GM23338 (cell line): ENCODE measurements around the gene NOA1. TPM values are rescaled to one million over a fixed set of nuclear protein-coding genes. Genes with fewer than 3 reads are reported as not detected.

ENCODE experiments used
- ATAC-seq: fragments of 200-7000 bp; cut with Tn5 transposase; 3 replicates; pipeline ENCODE4 v1.9.1; 2020
- DNase-seq: peaks from one replicate; pipeline ENCODE4 v3.0.0-alpha.2; 2015; ENCODE audit warnings: low spot score
- H2AFZ ChIP-seq: fragments of 200-600 bp; sonication (generic); 2 replicates; pipeline ENCODE4 v1.8.0; 2016; ENCODE audit warnings: antibody characterized with exemption, mild to moderate bottlenecking, moderate library complexity
- H3F3A ChIP-seq: fragments of 200-600 bp; sonication (generic); replicated peaks from 2 replicates; pipeline ENCODE4 v1.8.0; 2017; ENCODE audit warnings: antibody characterized with exemption, mixed run types, low read depth
- H3K27ac ChIP-seq: fragments of 200-600 bp; sonication (generic); 2 replicates; pipeline ENCODE4 v1.6.1; 2016; ENCODE audit warnings: low read depth
- H3K27me3 ChIP-seq: fragments of 200-600 bp; sonication (generic); 2 replicates; pipeline ENCODE4 v1.8.0; 2016; ENCODE audit warnings: mild to moderate bottlenecking, mixed run types, moderate library complexity; ENCODE audit not compliant: insufficient read depth
- H3K36me3 ChIP-seq: fragments of 200-600 bp; sonication (generic); 2 replicates; pipeline ENCODE4 v1.8.0; 2016; ENCODE audit warnings: mild to moderate bottlenecking; ENCODE audit not compliant: insufficient read depth
- H3K4me1 ChIP-seq: fragments of 200-600 bp; sonication (generic); 2 replicates; pipeline ENCODE4 v1.8.0; 2016; ENCODE audit warnings: mild to moderate bottlenecking, moderate library complexity; ENCODE audit not compliant: insufficient read depth
- H3K4me2 ChIP-seq: fragments of 200-600 bp; sonication (generic); 2 replicates; pipeline ENCODE4 v1.7.1; 2017; ENCODE audit warnings: mixed run types
- H3K4me3 ChIP-seq: fragments of 200-600 bp; sonication (generic); 2 replicates; pipeline ENCODE4 v1.6.1; 2016; ENCODE audit warnings: mixed run types
- H3K79me2 ChIP-seq: fragments of 200-600 bp; sonication (generic); replicated peaks from 2 replicates; pipeline ENCODE4 v1.8.0; 2017; ENCODE audit warnings: mild to moderate bottlenecking; ENCODE audit not compliant: insufficient read depth
- H3K9me2 ChIP-seq: fragments of 200-600 bp; sonication (generic); 2 replicates; pipeline ENCODE4 v1.8.0; 2017; ENCODE audit not compliant: insufficient read depth
- H4K20me1 ChIP-seq: fragments of 200-600 bp; sonication (generic); replicated peaks from 2 replicates; pipeline ENCODE4 v1.8.0; 2017; ENCODE audit warnings: mild to moderate bottlenecking; ENCODE audit not compliant: insufficient read depth
- H3K27ac Mint-ChIP-seq: 2 replicates; pipeline ENCODE4 v1.8.0; 2020; ENCODE audit warnings: inconsistent platforms, mild to moderate bottlenecking, moderate library complexity, mixed read lengths
- H3K27me3 Mint-ChIP-seq: 3 replicates; pipeline ENCODE4 v1.8.0; 2022; ENCODE audit warnings: low read depth, mild to moderate bottlenecking, moderate library complexity, mixed read lengths, inconsistent platforms; ENCODE audit not compliant: insufficient read depth, poor library complexity
- H3K36me3 Mint-ChIP-seq: 3 replicates; pipeline ENCODE4 v1.8.0; 2021; ENCODE audit warnings: low read depth, mild to moderate bottlenecking, inconsistent platforms, moderate library complexity, mixed read lengths
- H3K4me1 Mint-ChIP-seq: 3 replicates; pipeline ENCODE4 v1.8.0; 2020; ENCODE audit warnings: mild to moderate bottlenecking, inconsistent platforms, mixed read lengths
- H3K4me3 Mint-ChIP-seq: 3 replicates; pipeline ENCODE4 v1.8.0; 2021; ENCODE audit warnings: moderate library complexity, mild to moderate bottlenecking, inconsistent platforms, mixed read lengths
- H3K9me3 Mint-ChIP-seq: 3 replicates; pipeline ENCODE4 v1.8.0; 2020; ENCODE audit warnings: moderate library complexity, mild to moderate bottlenecking, inconsistent platforms, mixed read lengths
- CREB1 ChIP-seq: fragments of 250-450 bp; sonication (Bioruptor Pico); IDR thresholded peaks from 2 replicates; pipeline ENCODE4 v1.5.0; 2020; ENCODE audit warnings: low read depth, mild to moderate bottlenecking, moderate library complexity
- ETS1 ChIP-seq: IDR thresholded peaks from 2 replicates; pipeline ENCODE4 v1.6.1; 2016; ENCODE audit warnings: antibody characterized with exemption
- EZH2phosphoT487 ChIP-seq: fragments of 200-600 bp; sonication (generic); IDR thresholded peaks from one replicate; pipeline ENCODE4 v1.8.1; 2018; ENCODE audit warnings: antibody characterized with exemption; ENCODE audit not compliant: unreplicated experiment
- JUNB ChIP-seq: IDR thresholded peaks from one replicate; pipeline ENCODE4 v1.6.1; 2016; ENCODE audit warnings: antibody characterized with exemption; ENCODE audit not compliant: unreplicated experiment
- NANOG ChIP-seq: IDR thresholded peaks from 2 replicates; pipeline ENCODE4 v1.6.1; 2016; ENCODE audit warnings: antibody characterized with exemption, borderline replicate concordance
- POLR2AphosphoS5 ChIP-seq: IDR thresholded peaks from 2 replicates; pipeline ENCODE4 v1.6.1; 2016; ENCODE audit warnings: antibody characterized with exemption, low read depth
- ZNF114 ChIP-seq: fragments of 250-450 bp; sonication (Bioruptor Pico); IDR thresholded peaks from 2 replicates; pipeline ENCODE4 v1.5.0; 2020; ENCODE audit warnings: mild to moderate bottlenecking, moderate library complexity
- ZNF462 ChIP-seq: fragments of 250-450 bp; sonication (Bioruptor Pico); IDR thresholded peaks from 2 replicates; pipeline ENCODE4 v1.5.0; 2020; ENCODE audit warnings: mild to moderate bottlenecking, moderate library complexity
- polyA plus RNA-seq: library from polyadenylated mRNA; unstranded; fragments of >200 nt; fragmentation: Nextera tagmentation; extraction: Ambion mirVana; gene quantifications from 2 replicates; pipeline ENCODE4 v1.2.1, GENCODE V29; 2016
- total RNA-seq: library from RNA; depleted of rRNA; stranded (reverse); fragments of >200 nt; shearing (Covaris generic); gene quantifications from 2 replicates; pipeline ENCODE4 v1.2.3, GENCODE V29; 2014

NOA1 gene
- total and polyA plus RNA-seq, 2 experiments from 2014 or later: 15.1 to 50.2 TPM

- Mint-ChIP-seq H3K9me3 (no peaks in the 10 kb centered on the region; the same call in 2 of the 3 replicates), H3K4me3 (no peak overlapping the region), H3K27ac (no peak overlapping the region), H3K4me1 (no peaks in the 10 kb centered on the region), H3K27me3 (peaks cover 10% of the 10 kb centered on the region), H3K36me3 (no peaks in the 10 kb centered on the region)
- Histone ChIP-seq H3K27me3 (peaks cover 22% of the 10 kb centered on the region), H3K79me2 (no peaks in the 10 kb centered on the region), H4K20me1 (no peaks in the 10 kb centered on the region), H3K4me2 (no peak overlapping the region), H3K4me3 (no peak overlapping the region), H3K36me3 (no peaks in the 10 kb centered on the region), H3K9me2 (no peaks in the 10 kb centered on the region), H3K27ac (no peak overlapping the region), H2AFZ (no peak overlapping the region), H3F3A (no peaks in the 10 kb centered on the region), H3K4me1 (no peaks in the 10 kb centered on the region)
- ATAC-seq (no peak), DNase-seq (no peak)
- TF ChIP-seq ZNF462 (CRISPR knock-in tag) (no peak), POLR2AphosphoS5 (no peak), NANOG (no peak)
These were observed 23.5 kb downstream of the NOA1 start for GRCh38 chr4:56953680-56954520.

GRCh38 chr4:56941403-56941802, 36.0 kb downstream of the NOA1 start:
- Mint-ChIP-seq H3K36me3 (peaks cover 3% of the 10 kb centered on the region; the same call in 1 of the 3 replicates), H3K4me3 (no peak overlapping the region), H3K4me1 (no peaks in the 10 kb centered on the region), H3K9me3 (no peaks in the 10 kb centered on the region), H3K27ac (no peak overlapping the region), H3K27me3 (no peaks in the 10 kb centered on the region)
- Histone ChIP-seq H2AFZ (no peak overlapping the region), H3K4me1 (no peaks in the 10 kb centered on the region), H3K36me3 (no peaks in the 10 kb centered on the region), H3K79me2 (no peaks in the 10 kb centered on the region), H3K27ac (no peak overlapping the region), H3K4me3 (no peak overlapping the region), H3F3A (no peaks in the 10 kb centered on the region), H3K4me2 (no peak overlapping the region), H3K9me2 (no peaks in the 10 kb centered on the region), H4K20me1 (peaks cover 6% of the 10 kb centered on the region; the same call in 1 of the 2 replicates), H3K27me3 (no peaks in the 10 kb centered on the region)
- ATAC-seq: no peak
- no peak for DNase-seq
- no peak for TF ChIP-seq CREB1
- no peak for TF ChIP-seq ZNF114
- TF ChIP-seq EZH2phosphoT487: no peak
- TF ChIP-seq ETS1: no peak
- no peak for TF ChIP-seq JUNB
